Stimulated activated CD8-positive, alpha-beta memory T cell treated with anti-CD3 and anti-CD28 coated beads, Interleukin-15, amount 100 ng/mL, for 24 hours (primary cell): ENCODE results near the gene HAVCR1.

Experiments used
- DNase-seq: peaks from one replicate; pipeline ENCODE4 v3.0.0-alpha.2; 2020; ENCODE audit warnings: low read depth

The HAVCR1 gene

DNA sequence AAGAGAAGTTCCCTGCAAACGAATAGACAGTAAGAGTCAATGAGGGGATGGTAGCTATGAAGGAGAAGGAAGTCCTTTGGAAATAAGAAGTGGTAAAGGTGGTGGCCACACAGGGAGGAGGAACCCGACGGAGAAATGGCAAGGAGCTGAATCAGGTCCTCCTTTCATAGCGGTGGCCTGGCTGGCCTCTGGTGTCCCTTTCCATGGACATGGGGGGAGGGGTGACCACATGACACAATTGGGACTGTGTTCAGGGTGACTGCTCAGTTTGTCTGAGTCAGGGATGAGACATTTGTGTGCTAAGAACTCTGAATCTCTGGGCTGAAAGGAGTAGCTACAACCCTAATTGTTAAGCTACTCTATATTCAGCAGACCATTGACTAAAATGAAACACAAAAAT, 67.2 kb downstream of the HAVCR1 start:
- no peak for DNase-seq

- no peak for DNase-seq
These were observed 74.9 kb downstream of the HAVCR1 start for GRCh38 chr5:156984064-156984463.

GRCh38 chr5:156981481-156981880, 77.4 kb downstream of the HAVCR1 start:
- DNase-seq = no peak
